ENCODE measurements around the gene NLGN1. TPM values are rescaled to one million over a fixed set of nuclear protein-coding genes. Genes with fewer than 3 reads are reported as not detected.

The NLGN1 gene
- total RNA-seq, 2 donors from 2014 or later, result 0.36 to 11.7 TPM

DNA sequence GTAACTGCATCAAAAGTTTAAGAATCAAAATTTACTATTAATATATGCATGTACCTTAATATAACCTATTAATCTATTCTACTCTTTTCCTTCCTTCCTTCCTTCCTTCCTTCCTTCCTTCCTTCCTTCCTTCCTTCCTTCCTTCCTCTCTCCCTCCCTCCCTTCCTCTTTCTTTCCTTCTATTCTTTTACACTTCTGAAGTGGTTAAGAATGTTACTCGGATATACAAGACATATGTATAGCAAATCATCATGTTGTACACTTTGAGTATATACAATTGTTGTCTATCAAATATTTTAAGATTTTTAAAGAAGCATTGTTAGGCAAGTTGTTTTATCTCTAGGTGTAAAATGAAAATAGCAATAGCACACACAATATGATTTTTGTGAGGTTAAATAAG, 748.5 kb downstream of the NLGN1 start:
- DNase-seq (ENCODE audit: low spot score), result no peak
- intact Hi-C loops (cut with DNase I), result no loop called here
- WGBS, result 82% methylated on average over 1 of the region's 1 CpG
- H3K4me3 ChIP-seq, result no peak overlapping the region
- no peak overlapping the region for H3K27ac ChIP-seq
- no peaks in the 10 kb centered on the region for H3K4me1 ChIP-seq (replicated peaks)
- no peaks in the 10 kb centered on the region for H3K36me3 ChIP-seq
- no peaks in the 10 kb centered on the region for H3K27me3 ChIP-seq (replicated peaks; ENCODE audit: insufficient read depth)
- no peaks in the 10 kb centered on the region for H3K9me3 ChIP-seq
- TF ChIP-seq, protein P1, sequence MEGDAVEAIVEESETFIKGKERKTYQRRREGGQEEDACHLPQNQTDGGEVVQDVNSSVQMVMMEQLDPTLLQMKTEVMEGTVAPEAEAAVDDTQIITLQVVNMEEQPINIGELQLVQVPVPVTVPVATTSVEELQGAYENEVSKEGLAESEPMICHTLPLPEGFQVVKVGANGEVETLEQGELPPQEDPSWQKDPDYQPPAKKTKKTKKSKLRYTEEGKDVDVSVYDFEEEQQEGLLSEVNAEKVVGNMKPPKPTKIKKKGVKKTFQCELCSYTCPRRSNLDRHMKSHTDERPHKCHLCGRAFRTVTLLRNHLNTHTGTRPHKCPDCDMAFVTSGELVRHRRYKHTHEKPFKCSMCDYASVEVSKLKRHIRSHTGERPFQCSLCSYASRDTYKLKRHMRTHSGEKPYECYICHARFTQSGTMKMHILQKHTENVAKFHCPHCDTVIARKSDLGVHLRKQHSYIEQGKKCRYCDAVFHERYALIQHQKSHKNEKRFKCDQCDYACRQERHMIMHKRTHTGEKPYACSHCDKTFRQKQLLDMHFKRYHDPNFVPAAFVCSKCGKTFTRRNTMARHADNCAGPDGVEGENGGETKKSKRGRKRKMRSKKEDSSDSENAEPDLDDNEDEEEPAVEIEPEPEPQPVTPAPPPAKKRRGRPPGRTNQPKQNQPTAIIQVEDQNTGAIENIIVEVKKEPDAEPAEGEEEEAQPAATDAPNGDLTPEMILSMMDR (IDR thresholded peaks at IDR 0.05), result no peak
- TF ChIP-seq POLR2AphosphoS5 (IDR thresholded peaks at IDR 0.05) (no peak), POLR2A (IDR thresholded peaks at IDR 0.05) (no peak)

DNA sequence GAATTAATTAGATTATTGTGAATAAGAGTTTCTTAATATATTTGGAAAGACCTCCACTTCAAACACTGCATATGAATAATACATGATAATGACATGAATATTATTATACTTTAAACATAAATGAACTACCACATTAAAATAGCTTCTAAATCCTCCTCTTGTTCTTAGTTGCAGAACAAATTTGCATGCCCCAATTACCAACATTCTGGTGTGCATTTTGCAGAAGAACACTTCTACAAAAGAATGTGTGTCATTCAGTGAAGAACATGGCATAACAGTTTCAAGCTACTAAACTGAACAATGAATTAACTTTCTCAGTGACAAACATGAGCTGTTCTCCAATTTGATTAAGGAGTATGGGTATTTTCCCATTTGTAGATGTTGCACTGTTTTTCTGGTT, 750.3 kb downstream of the NLGN1 start:
- Histone ChIP-seq H3K4me1 (replicated peaks) (no peaks in the 10 kb centered on the region), H3K4me3 (no peak overlapping the region), H3K27ac (no peak overlapping the region), H3K9me3 (no peaks in the 10 kb centered on the region), H3K36me3 (no peaks in the 10 kb centered on the region), H3K27me3 (replicated peaks; ENCODE audit: insufficient read depth) (no peaks in the 10 kb centered on the region)
- TF ChIP-seq, protein P1 (IDR thresholded peaks at IDR 0.05), result no peak
- TF ChIP-seq POLR2A (IDR thresholded peaks at IDR 0.05) (no peak), POLR2AphosphoS5 (IDR thresholded peaks at IDR 0.05) (no peak)
- no peak for DNase-seq (ENCODE audit: low spot score)
- intact Hi-C loops (cut with DNase I), result no loop called here

DNA sequence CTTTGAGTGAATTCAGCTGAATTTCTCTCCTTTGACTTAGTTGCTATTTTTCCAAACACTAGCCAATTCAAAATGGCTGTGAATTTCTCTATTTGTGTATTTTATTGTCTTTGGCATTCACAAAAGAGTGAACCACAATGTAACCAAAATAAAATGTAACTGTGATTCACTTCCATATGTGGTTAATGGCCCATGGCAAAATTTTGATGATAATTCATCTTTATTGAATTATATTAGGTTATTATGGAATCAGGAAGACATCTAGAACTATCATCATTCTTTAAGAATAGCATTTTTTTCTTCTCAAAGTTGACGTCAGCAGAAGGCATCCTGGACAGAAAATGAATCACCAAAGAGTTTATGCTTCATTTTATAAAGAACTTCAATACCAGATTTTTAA, 756.3 kb downstream of the NLGN1 start:
- no peak for DNase-seq (ENCODE audit: low spot score)
- WGBS, result 80% methylated on average over 1 of the region's 1 CpG
- no peaks in the 10 kb centered on the region for H3K36me3 ChIP-seq
- TF ChIP-seq POLR2AphosphoS5 (IDR thresholded peaks at IDR 0.05), result no peak
- TF ChIP-seq POLR2A (IDR thresholded peaks at IDR 0.05), result no peak
- TF ChIP-seq, protein P1 (IDR thresholded peaks at IDR 0.05), result no peak
- no peaks in the 10 kb centered on the region for H3K4me1 ChIP-seq (replicated peaks)
- intact Hi-C loops (cut with DNase I), result no loop called here
- H3K27me3 ChIP-seq (replicated peaks; ENCODE audit: insufficient read depth), result no peaks in the 10 kb centered on the region
- H3K27ac ChIP-seq, result no peak overlapping the region
- no peak overlapping the region for H3K4me3 ChIP-seq
- no peaks in the 10 kb centered on the region for H3K9me3 ChIP-seq

DNA sequence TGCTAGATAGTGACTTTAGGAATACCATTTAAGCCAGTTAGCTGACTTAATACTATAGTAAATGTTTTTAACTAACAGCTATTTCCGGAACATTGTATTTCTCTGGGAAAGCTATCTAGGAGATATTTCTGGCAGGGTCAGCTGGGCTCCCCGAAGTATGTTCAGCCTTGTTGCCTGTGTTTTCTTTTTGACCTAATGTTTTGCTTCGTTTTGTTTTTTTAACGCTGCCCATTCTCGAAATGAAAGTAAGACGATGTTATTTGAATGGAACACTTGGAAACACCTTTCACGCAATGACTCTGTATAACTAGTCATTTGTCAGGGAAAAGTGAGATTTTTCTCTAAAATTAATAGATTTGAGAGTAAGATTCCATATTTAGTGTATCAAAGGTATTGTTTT, 758.7 kb downstream of the NLGN1 start:
- WGBS, result 83% methylated on average over 7 of the region's 7 CpGs
- H3K9me3 ChIP-seq, result no peaks in the 10 kb centered on the region
- intact Hi-C loops (cut with DNase I), result no loop called here
- no peaks in the 10 kb centered on the region for H3K4me1 ChIP-seq (replicated peaks)
- no peak for DNase-seq (ENCODE audit: low spot score)
- no peak overlapping the region for H3K4me3 ChIP-seq
- no peak overlapping the region for H3K27ac ChIP-seq
- H3K27me3 ChIP-seq (replicated peaks; ENCODE audit: insufficient read depth), result no peaks in the 10 kb centered on the region
- H3K36me3 ChIP-seq, result no peaks in the 10 kb centered on the region
- TF ChIP-seq POLR2A (IDR thresholded peaks at IDR 0.05) (no peak), POLR2AphosphoS5 (IDR thresholded peaks at IDR 0.05) (no peak)
- TF ChIP-seq, protein P1 (IDR thresholded peaks at IDR 0.05), result no peak

DNA sequence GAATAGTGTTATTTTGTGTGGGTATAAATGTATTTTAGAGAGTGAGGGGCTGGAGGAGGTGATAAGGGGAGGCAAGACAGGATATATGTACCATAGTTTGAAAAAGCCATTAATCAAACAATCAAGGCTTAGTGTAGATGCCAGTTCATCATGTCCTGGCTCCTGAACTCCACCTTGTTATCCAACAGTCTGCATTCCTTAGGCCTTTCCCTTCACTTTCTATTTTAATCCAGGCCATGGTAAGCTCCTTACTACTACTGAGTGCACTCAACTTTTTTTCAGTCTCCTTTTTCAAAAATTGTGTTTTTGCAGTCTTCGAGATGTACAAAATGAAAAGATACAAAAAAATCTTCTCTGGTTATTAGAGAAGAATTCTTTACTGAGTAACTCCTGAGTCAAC, 761.1 kb downstream of the NLGN1 start:
- Histone ChIP-seq H3K27me3 (replicated peaks; ENCODE audit: insufficient read depth) (no peaks in the 10 kb centered on the region), H3K27ac (no peak overlapping the region), H3K9me3 (no peaks in the 10 kb centered on the region), H3K4me1 (replicated peaks) (no peaks in the 10 kb centered on the region), H3K36me3 (no peaks in the 10 kb centered on the region), H3K4me3 (no peak overlapping the region)
- no peak for DNase-seq (ENCODE audit: low spot score)
- TF ChIP-seq, protein P1 (IDR thresholded peaks at IDR 0.05), result no peak
- TF ChIP-seq POLR2A (IDR thresholded peaks at IDR 0.05) (no peak), POLR2AphosphoS5 (IDR thresholded peaks at IDR 0.05) (no peak)
- intact Hi-C loops (cut with DNase I), result no loop called here
- 91% methylated on average over 1 of the region's 1 CpG for WGBS
